H1 (cell line): ENCODE results near the gene CNPY3. TPM values are rescaled to one million over a fixed set of nuclear protein-coding genes. Genes with fewer than 3 reads are reported as not detected.

Experiments used
- CHD7 ChIP-seq: fragments of 300-600 bp; sonication (generic); IDR thresholded peaks from 2 replicates; pipeline ENCODE4 v1.7.1; 2012; ENCODE audit warnings: low read length, moderate library complexity, mild to moderate bottlenecking, inconsistent platforms; ENCODE audit not compliant: insufficient replicate concordance
- CREB1 ChIP-seq: IDR thresholded peaks from 2 replicates; pipeline ENCODE4 v1.6.1; 2012; ENCODE audit warnings: inconsistent platforms
- E2F6 ChIP-seq: IDR thresholded peaks from 2 replicates; pipeline ENCODE4 v1.6.1; 2012; ENCODE audit warnings: inconsistent platforms
- JUN ChIP-seq: IDR thresholded peaks from 2 replicates; pipeline ENCODE4 v1.6.1; 2011; ENCODE audit warnings: low read depth, mild to moderate bottlenecking, improper control_type of control experiment, low read length
- POU5F1 ChIP-seq: IDR thresholded peaks from 2 replicates; pipeline ENCODE4 v1.6.1; 2011; ENCODE audit warnings: low read depth, mild to moderate bottlenecking, low read length, moderate library complexity
- RBBP5 ChIP-seq: IDR thresholded peaks from 2 replicates; pipeline ENCODE4 v1.7.1; 2012; ENCODE audit warnings: low read depth, mild to moderate bottlenecking, inconsistent platforms, low read length, moderate library complexity, borderline replicate concordance
- SAP30 ChIP-seq: fragments of 300-600 bp; sonication (generic); IDR thresholded peaks from 2 replicates; pipeline ENCODE4 v1.7.1; 2012; ENCODE audit warnings: low read length, moderate library complexity, mild to moderate bottlenecking, inconsistent platforms; ENCODE audit not compliant: insufficient read depth, insufficient replicate concordance
- SIN3A ChIP-seq, 2 experiments: IDR thresholded peaks in 1 of 2; conservative IDR thresholded peaks in 1 of 2; 2 replicates each; pipeline ENCODE4 v1.6.1; 2011 to 2012; ENCODE audit warnings: low read length in 2 of 2, improper control_type of control experiment in 1 of 2, low read depth in 1 of 2, mild to moderate bottlenecking in 1 of 2
- polyA plus RNA-seq, 7 experiments: library from polyadenylated mRNA; depleted of rRNA in 3 of 7; stranded (reverse) in 5 of 7; unstranded in 2 of 7; fragments of >200 nt in 5 of 7; fragments of 200-250 nt in 2 of 7; gene quantifications; 1 replicate in 5 of 7; 2 replicates in 1 of 7; 4 replicates in 1 of 7; pipeline versions ENCODE4 v1.2.1 to v1.2.3, GENCODE V29; 2011 to 2013; ENCODE audit warnings: missing spikeins in 2 of 7, mixed read lengths in 2 of 7
- total RNA-seq: library from RNA; stranded (reverse); fragmentation: NEBNext Ultra II Directional; extraction: Animal tissue kit (Norgen Biotek cat#: 25700); gene quantifications from 2 replicates; pipeline ENCODE4 v1.2.1, GENCODE V29; 2021

The CNPY3 gene
- total and polyA plus RNA-seq, 2 of the 8 experiments (the other 6 are each of a cell fraction or from before 2014, with no cell fraction given) = 49.6 to 64.5 TPM

- TF ChIP-seq SIN3A (conservative IDR thresholded peaks at IDR 0.05 in 1 of 2, IDR thresholded peaks at IDR 0.05 in 1 of 2; ENCODE audit: low read depth in 1 of 2, low read length in 2 of 2) (0 out of 4 replicates have a peak, but pooled peaks of 1 of the 2 experiments have one; percentile 19), POU5F1 (no peak), CHD7 (no peak), E2F6 (no peak), JUN (no peak), SAP30 (no peak), CREB1 (peak; percentile 59; the same call in 1 of the 2 replicates), RBBP5 (peak; percentile 44; the same call in 1 of the 2 replicates)
These were observed 55.0 kb downstream of the CNPY3 start, which contains the start of gene PPP2R5D (continued) for GRCh38 chr6:42984001-42984923.
